Small intestine (tissue), 7 donors: ENCODE data around the gene SECTM1. TPM values are rescaled to one million over a fixed set of nuclear protein-coding genes. Genes with fewer than 3 reads are reported as not detected.
"Not testable (repeated sequence)": the region's sequence is repeated elsewhere in the genome, so short reads cannot be mapped to it uniquely, and the experiment has no call there.

ENCODE experiments used
- DNase-seq, 2 donors: peaks; one replicate each; pipeline versions ENCODE4 v3.0.0 to v3.0.0-alpha.2; 2013
- FAIRE-seq: peaks from 2 replicates; lab custom pipeline; 2012; peaks lifted over from hg19 to GRCh38; lab: Jason Lieb, UNC
- H3K27ac ChIP-seq, 3 donors: one replicate each; pipeline ENCODE4 v1.5.1; 2013; ENCODE audit warnings: low read length in 2 of 3, mild to moderate bottlenecking in 2 of 3, control low read depth in 1 of 3, inconsistent platforms in 1 of 3, low read depth in 1 of 3, moderate library complexity in 1 of 3
- H3K27me3 ChIP-seq, 3 donors: one replicate each; pipeline ENCODE4 v1.6.1; 2013; ENCODE audit warnings: low read length in 3 of 3, inconsistent platforms in 1 of 3; ENCODE audit not compliant: control insufficient read depth in 3 of 3, insufficient read depth in 3 of 3
- H3K36me3 ChIP-seq, 3 donors: one replicate each; pipeline ENCODE4 v1.6.1; 2013; ENCODE audit warnings: low read length in 3 of 3, inconsistent platforms in 1 of 3, low read depth in 1 of 3, mild to moderate bottlenecking in 1 of 3, moderate library complexity in 1 of 3; ENCODE audit not compliant: control insufficient read depth in 3 of 3, insufficient read depth in 2 of 3
- H3K4me1 ChIP-seq, 3 donors: one replicate each; pipeline ENCODE4 v1.6.1; 2013; ENCODE audit warnings: low read length in 2 of 3, inconsistent platforms in 1 of 3, low read depth in 1 of 3, mild to moderate bottlenecking in 1 of 3, moderate library complexity in 1 of 3; ENCODE audit not compliant: control insufficient read depth in 3 of 3, insufficient read depth in 2 of 3
- H3K4me3 ChIP-seq, 3 donors: one replicate each; pipeline ENCODE4 v1.5.1; 2013; ENCODE audit warnings: low read length in 3 of 3, control low read depth in 1 of 3, inconsistent platforms in 1 of 3, low read depth in 1 of 3, mild to moderate bottlenecking in 1 of 3, moderate library complexity in 1 of 3
- H3K9me3 ChIP-seq, 2 donors: one replicate each; pipeline ENCODE4 v1.6.1; 2013; ENCODE audit warnings: low read depth in 1 of 2, low read length in 1 of 2; ENCODE audit not compliant: control insufficient read depth in 2 of 2, insufficient read depth in 1 of 2
- WGBS, 3 donors: extraction: QIAGEN DNeasy Blood & Tissue Kit; methylation state at CpG; one replicate each; pipeline ENCODE4 v1.1.7; 2013; 5-methylcytosine and 5-hydroxymethylcytosine counted together
- polyA plus RNA-seq, 4 donors: library from polyadenylated mRNA; stranded (reverse) in 3 of 4; unstranded in 1 of 4; fragments of 200-250 nt in 3 of 4; fragments of 120-200 nt in 1 of 4; gene quantifications; one replicate each; pipeline versions ENCODE4 v1.2.1 to v1.2.3, GENCODE V29; 2013
- donor health status: healthy with polysubstance abuse.
- donor health status: control.
- donor health status: control.
- donor health status: Bipolar disorder and iron deficiency.
- donor health status: healthy.

Gene SECTM1
- polyA plus RNA-seq, 4 donors, result 13.6 to 81.9 (median 26.1) TPM

GRCh38 chr17:82359451-82360074 is 26.0 kb upstream of the SECTM1 start:
- not testable (repeated sequence) for H3K36me3 ChIP-seq, H3K4me1 ChIP-seq, H3K9me3 ChIP-seq, DNase-seq, H3K27ac ChIP-seq, H3K4me3 ChIP-seq, FAIRE-seq
- peaks cover 0 to 22% (median 6%) of the 10 kb centered on the region in 3 donors for H3K27me3 ChIP-seq
- 71 to 81% (median 76%) methylated on average over 1 of the region's 1 CpG for WGBS, 3 donors

- Histone ChIP-seq H3K27ac (no peak within 1 kb of the TSS), H3K9me3 (no peaks in the 10 kb centered on the region), H3K36me3 (no peaks in the 10 kb centered on the region), H3K4me1 (no peaks in the 10 kb centered on the region), H3K4me3 (no peak within 1 kb of the TSS), H3K27me3 (peaks cover 0 to 22% (median 6%) of the 10 kb centered on the region in 3 donors)
- FAIRE-seq (no peak), DNase-seq (no peak)
- WGBS, 3 donors, result 60 to 68% (median 64%) methylated on average over 21 of the region's 21 CpGs
Measured at GRCh38 chr17:82358465-82359350, 25.1 kb upstream of the SECTM1 start, which contains the start of gene TEX19. Gene TEX19, plus strand, starts transcription at chr17:82359247. Its CDS starts 2,904 bp downstream, at chr17:82362151.

DNA sequence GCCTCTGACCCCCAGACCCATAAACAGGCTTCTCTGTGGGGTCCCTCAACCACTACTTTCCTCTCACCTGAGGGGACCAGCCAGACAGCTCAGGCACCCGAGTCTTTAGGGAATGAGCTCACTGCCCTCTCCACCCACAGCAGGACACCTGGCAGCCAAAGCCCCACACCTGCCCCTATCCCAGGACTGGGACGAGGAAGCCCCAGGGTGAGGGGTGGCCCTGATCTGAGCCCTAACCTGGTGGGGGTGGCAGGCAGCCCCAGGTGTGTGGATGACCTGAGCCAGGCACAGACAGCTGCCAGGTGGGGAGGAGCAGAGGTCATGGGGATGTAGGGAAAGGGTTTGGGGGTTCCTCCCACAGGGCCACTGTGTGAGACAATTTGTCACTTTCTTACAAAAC is 23.8 kb upstream of the SECTM1 start:
- Histone ChIP-seq H3K27ac (no peak overlapping the region), H3K36me3 (no peaks in the 10 kb centered on the region), H3K9me3 (no peaks in the 10 kb centered on the region), H3K4me3 (no peak overlapping the region), H3K4me1 (no peaks in the 10 kb centered on the region), H3K27me3 (peaks cover 0 to 22% (median 6%) of the 10 kb centered on the region in 3 donors)
- no peak for DNase-seq
- no peak for FAIRE-seq
- 26 to 50% (median 28%) methylated on average over 2 of the region's 2 CpGs for WGBS, 3 donors

DNA sequence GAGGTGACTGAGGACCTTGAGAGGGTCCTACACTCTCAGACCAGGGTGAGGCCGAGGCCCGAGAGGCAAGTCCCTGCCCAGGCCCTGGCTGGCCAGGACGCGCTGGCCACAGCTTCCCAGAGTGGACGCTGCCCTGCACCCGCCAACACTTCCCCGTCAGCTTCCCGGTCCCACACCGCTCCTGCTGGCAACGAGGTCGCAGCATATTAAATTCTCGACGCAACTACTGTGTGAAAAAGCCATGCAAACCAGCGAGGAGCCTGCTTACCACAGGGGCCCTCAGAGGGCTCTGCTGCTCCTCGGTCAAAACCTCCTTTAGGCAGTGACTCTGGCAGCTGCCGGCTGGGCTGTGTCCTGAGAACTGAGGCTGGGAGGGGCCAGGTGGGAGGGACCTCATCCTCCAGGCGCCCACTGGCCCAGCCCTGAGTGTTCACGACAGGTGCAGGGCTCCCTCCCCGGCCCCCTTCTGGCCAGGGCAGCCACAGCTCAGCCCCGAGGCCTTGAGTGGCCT is 23.3 kb upstream of the SECTM1 start:
- H3K27me3 ChIP-seq, result peaks cover 0 to 22% (median 6%) of the 10 kb centered on the region in 3 donors
- DNase-seq (no peak), FAIRE-seq (no peak)
- no peak overlapping the region for H3K27ac ChIP-seq
- no peak overlapping the region for H3K4me3 ChIP-seq
- peaks cover 0 to 1% (median 0%) of the 10 kb centered on the region in 3 donors for H3K4me1 ChIP-seq
- no peaks in the 10 kb centered on the region for H3K9me3 ChIP-seq
- WGBS, 3 donors, result 31 to 52% (median 41%) methylated on average over 19 to 20 of the region's 20 CpGs
- no peaks in the 10 kb centered on the region for H3K36me3 ChIP-seq

- Histone ChIP-seq H3K27me3 (peaks cover 0 to 22% (median 6%) of the 10 kb centered on the region in 3 donors), H3K4me1 (peaks cover 0 to 2% (median 0%) of the 10 kb centered on the region in 3 donors), H3K27ac (no peak overlapping the region), H3K9me3 (no peaks in the 10 kb centered on the region), H3K36me3 (no peaks in the 10 kb centered on the region), H3K4me3 (no peak overlapping the region)
- WGBS, 3 donors, result 48 to 74% (median 63%) methylated on average over 11 of the region's 11 CpGs
- DNase-seq, result no peak
- no peak for FAIRE-seq
Measured at GRCh38 chr17:82355770-82356427, 22.3 kb upstream of the SECTM1 start.

DNA sequence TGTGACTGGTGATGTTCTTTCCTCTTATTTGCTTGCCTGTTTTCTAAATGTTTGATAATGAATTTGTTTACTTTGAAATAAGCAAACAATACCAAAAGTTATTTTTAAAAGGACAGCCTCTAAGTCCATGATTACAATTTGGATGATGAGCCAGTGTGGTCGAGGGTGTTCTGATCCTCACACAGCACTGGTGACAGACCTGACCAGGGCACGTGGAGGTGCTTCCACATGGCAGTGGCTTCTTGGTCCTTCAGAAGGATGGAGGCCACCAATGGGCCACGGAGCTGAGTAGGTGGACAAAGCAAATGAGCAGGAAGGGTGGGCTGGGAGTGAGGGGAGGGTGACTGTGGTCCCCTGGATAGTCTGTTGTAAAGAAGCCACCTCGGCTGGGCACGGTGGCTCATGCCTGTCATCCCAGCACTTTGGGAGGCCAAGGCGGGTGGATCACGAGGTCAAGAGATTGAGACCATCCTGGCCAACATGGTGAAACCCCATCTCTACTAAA is 21.3 kb upstream of the SECTM1 start:
- DNase-seq, result no peak
- Histone ChIP-seq H3K9me3 (no peaks in the 10 kb centered on the region), H3K36me3 (no peaks in the 10 kb centered on the region), H3K4me1 (peaks cover 0 to 2% (median 0%) of the 10 kb centered on the region in 3 donors), H3K27ac (no peak overlapping the region), H3K27me3 (peaks cover 0 to 22% (median 4%) of the 10 kb centered on the region in 3 donors), H3K4me3 (no peak overlapping the region)
- WGBS, 3 donors, result 81 to 84% (median 82%) methylated on average over 7 of the region's 7 CpGs
- no peak for FAIRE-seq

GRCh38 chr17:82353484-82353883 is 19.9 kb upstream of the SECTM1 start:
- Histone ChIP-seq H3K27me3 (peaks cover 0 to 11% (median 0%) of the 10 kb centered on the region in 3 donors), H3K36me3 (no peaks in the 10 kb centered on the region), H3K4me1 (peaks cover 0 to 6% (median 0%) of the 10 kb centered on the region in 3 donors), H3K27ac (no peak overlapping the region), H3K4me3 (no peak overlapping the region), H3K9me3 (no peaks in the 10 kb centered on the region)
- DNase-seq (no peak), FAIRE-seq (no peak)
- WGBS, 3 donors, result 31 to 73% (median 42%) methylated on average over 8 of the region's 8 CpGs
